CD4-positive, alpha-beta T cell treated with Interleukin-15 for 1 hour (primary cell): ENCODE results near the gene SH3BP2.

Source experiments
- DNase-seq: peaks from one replicate; pipeline ENCODE4 v3.0.0-alpha.2; 2020

Gene SH3BP2

DNA sequence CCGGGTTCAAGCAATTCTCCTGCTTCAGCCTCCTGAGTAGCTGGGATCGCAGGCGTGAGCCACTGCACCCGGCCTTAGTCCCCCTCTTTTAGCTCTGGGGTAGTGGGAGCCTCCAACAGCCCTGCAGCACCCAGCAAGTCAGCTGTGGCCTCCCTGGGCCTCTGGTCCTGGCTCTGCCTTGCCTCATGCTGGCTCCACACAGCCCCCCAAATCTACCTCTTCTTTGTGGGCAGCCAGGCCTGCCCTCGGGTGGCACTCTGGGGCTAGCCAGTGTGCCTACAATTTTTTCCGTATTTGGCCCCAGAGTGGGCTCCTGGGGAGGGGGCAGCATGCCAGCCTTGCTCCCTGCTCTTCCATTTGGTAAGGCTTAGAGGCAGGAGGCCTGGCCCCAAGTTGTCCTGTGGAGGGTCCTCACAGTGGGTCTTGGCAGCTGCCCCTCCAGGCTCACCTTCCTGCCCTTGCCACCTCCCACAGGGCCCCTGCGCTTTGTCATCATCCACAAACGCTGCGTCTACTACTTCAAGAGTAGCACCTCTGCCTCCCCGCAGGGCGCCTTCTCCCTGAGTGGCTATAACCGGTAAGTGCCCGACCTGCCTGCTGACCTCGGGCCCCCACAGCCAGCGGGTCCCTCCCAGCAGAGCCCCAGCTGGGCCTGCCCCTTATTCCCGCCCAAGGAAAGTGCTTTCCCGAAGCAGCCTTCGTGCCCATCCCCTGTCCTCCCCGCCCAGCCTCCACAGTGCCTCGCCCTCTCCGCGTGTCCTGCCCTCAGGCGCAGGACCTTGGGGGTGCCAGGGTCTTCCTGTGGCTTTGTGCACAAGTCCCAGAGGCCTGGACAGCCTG lies 29.8 kb downstream of the SH3BP2 start:
- DNase-seq: peak; percentile 15

GRCh38 chr4:2823301-2823670 lies 30.4 kb downstream of the SH3BP2 start:
- DNase-seq: peak; percentile 13

DNA sequence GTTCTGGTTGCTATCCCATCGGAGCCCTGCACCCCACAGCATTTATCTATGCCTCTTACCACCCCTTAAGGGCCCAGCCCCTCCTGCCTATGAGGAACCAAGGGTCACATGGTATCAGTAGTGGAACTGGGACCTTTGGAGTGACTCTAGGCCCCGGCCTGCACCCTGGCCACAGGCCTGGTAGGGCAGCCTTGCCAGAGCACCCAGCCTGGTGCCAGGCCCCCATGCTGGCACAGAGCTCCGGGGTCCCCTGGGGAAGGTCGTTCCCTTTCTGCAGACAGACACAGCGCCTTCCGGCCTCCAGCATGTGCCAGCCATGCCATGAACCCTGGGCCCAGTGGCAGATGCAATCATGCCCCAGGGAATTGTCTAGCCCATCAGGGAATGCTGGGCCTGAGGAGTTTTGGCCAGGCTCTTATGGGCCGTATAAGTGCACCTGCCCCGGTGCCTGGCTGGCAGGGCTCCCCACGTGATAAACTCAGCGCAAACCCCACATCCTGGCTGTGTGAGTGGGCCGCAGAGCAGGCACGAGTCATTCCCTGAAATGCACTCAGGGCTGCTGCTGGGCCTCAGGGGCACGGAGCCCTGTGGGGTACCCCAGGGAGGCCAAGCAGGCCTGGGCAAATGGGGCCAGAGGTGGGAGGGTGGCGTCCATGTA lies 30.9 kb downstream of the SH3BP2 start:
- peak; percentile 11 for DNase-seq

GRCh38 chr4:2824329-2824835 lies 31.5 kb downstream of the SH3BP2 start:
- no peak for DNase-seq

GRCh38 chr4:2824836-2825381 lies 32.0 kb downstream of the SH3BP2 start:
- no peak for DNase-seq

DNA sequence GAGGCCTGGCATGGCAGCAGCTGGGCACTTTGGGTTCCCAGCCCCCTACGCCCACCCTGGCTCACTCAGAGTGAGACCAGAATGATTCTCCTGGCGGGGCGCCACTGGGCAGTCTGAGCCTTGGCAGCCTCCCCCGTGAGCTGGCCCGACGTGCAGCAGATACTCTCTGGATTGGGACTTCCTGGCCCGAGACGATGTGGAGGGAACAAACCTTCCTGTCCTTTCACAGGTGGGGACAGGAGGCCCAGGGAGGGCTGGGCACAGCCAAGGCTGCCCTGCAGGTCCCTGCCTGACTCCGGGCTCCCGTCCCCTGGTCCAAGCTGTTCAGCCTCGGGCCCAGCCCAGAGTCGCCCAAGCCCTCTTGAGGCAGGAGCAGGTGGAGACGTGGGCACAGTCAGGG lies 32.9 kb downstream of the SH3BP2 start:
- DNase-seq: no peak

DNA sequence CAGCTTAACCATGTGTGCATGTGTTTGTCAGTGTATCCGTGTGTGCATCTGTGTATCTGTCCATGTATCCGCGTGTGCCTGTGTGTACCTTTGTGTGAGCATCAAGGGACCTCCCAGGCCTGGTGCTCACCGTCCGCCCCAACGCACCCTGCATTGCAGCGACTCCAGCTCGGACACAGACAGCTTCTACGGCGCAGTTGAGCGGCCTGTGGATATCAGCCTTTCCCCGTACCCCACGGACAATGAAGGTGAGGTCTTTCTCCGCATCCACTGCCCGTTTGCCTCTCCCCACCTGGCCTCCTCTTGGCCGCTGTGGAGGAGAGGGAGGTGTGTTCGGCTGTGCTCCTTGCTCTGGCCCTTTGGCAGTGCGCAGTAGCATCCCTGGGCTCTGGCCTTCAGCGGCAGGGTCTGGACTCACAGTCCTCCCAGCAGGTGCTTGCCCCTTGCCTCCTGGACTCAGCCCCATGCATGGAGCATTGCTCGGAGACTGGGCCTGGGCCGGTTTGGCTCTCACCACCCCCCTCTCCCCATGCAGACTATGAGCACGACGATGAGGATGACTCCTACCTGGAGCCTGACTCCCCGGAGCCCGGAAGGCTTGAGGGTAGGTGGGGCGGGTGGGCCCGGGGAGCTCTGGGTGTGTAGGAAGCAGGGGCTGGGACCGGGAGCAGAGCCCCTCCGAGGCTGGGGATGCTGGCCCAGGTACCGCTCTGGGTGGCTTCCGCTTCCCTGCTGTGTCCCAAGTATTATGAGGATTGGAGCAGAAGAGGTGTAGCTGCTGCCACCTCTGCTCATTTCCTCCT lies 34.4 kb downstream of the SH3BP2 start:
- DNase-seq: no peak

DNA sequence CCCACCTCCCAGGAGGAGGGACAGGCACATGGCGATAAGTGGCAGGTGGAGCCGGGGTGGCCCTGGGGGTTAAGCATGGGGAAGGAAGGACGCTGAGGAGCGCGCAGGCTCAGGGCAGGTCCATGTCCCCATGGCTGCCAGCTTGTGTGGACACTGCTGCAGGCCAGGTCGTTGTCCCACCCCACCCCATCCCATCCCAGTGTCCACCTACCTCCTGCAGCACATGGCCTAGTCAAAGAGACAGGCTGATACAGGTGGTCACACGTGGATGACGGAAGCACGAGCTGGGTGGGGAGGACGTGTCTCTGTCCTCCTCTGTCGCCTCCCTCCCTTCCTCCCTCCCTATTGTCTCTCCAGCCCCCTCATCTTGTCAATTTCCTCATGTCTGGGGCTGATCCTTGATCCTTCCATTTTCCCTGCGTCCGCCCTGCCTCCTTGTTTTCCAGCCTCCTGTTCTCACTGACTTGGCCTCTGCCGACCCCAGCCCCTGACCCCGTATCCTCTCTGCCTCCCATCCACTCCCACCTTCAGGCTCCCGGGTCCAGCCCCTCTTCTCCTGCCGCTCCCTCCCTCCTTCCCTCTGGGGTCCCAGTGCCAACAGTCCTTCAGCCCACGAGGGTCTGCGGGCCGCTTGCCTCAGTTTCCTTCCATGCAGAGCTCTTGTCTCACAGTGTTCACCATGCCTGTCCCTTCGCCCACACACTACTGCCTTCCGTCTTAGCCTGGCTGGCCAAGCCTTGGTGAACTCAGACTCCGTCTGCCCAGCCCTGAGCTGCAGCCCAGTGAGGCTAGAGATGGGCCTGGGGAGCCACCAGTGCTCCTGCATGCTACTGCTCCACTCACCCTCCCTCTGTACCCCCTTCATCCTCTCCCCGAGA lies 35.2 kb downstream of the SH3BP2 start:
- no peak for DNase-seq

GRCh38 chr4:2828758-2829181 lies 35.9 kb downstream of the SH3BP2 start:
- no peak for DNase-seq

DNA sequence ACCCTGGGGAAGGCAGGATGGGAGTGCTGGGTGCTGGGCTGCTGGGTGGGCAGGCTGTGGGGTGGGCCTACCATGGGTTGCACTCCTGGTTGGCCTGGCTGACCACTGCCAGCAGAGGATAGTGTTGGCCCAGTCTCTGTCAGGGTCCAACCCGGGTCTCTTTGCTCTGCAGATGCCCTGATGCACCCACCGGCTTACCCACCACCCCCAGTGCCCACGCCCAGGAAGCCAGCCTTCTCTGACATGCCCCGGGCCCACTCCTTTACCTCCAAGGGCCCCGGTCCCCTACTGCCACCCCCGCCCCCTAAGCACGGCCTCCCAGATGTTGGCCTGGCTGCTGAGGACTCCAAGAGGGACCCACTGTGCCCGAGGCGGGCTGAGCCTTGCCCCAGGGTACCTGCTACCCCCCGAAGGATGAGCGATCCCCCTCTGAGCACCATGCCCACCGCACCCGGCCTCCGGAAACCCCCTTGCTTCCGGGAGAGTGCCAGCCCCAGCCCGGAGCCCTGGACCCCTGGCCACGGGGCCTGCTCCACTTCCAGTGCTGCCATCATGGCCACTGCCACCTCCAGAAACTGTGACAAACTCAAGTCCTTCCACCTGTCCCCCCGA lies 36.5 kb downstream of the SH3BP2 start:
- DNase-seq: no peak

GRCh38 chr4:2829933-2830451 lies 37.1 kb downstream of the SH3BP2 start:
- DNase-seq: no peak

- no peak for DNase-seq
These were observed 38.0 kb downstream of the SH3BP2 start for GRCh38 chr4:2830632-2831610.

DNA sequence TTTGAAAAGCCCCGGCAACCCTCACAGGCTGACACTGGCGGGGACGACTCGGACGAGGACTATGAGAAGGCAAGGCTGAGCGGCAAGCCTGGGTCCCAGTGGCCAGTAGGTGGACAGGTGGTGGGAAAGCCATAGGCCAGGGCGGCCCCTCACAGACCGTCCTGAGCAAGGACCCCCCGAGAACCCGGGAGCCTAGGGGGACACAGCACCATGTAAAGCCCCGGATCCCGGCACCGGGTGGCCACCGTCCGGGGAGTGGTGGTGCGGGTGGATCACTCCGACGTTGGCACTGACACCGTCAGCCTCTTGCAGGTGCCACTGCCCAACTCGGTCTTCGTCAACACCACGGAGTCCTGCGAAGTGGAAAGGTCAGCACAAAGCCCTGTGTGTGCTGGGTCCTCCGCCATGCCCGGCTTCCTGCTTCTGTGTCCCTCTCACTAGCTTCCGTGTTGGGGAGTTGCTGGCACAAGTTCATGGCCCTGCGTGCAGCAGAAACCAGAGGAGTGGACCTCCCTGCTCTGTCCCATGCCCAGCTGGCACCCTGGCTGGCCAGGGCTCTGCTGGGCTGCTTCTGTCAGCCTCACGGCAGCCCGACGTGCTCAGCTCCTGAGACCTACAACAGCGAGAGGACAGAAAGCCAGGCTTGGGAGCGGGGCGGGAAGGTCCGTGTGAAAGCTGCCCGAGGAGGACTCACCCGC lies 38.9 kb downstream of the SH3BP2 start:
- DNase-seq: no peak

- peak; percentile 62 for DNase-seq
These were observed 39.6 kb downstream of the SH3BP2 start for GRCh38 chr4:2832309-2832980.

GRCh38 chr4:2832981-2833670 lies 40.2 kb downstream of the SH3BP2 start:
- DNase-seq: no peak

DNA sequence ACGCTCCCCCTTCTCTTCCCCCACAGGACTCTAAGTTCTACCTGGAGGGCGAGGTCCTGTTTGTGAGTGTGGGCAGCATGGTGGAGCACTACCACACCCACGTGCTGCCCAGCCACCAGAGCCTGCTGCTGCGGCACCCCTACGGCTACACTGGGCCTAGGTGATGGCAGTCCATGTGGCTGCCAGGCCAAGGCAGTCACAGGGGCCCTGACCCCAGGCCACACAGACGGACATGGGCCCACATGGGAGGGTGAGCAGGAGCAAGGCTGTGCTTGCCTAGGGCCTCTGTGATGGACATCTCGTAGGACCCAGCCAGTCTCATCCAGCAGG lies 40.8 kb downstream of the SH3BP2 start:
- no peak for DNase-seq

GRCh38 chr4:2834001-2834921 lies 41.4 kb downstream of the SH3BP2 start:
- DNase-seq: no peak
